Activated CD8-positive, alpha-beta memory T cell treated with anti-CD3 and anti-CD28 coated beads, Interleukin-2, amount 50 U/mL, for 4 hours (primary cell): Measurements from ENCODE around the gene TPSB2.
"Not testable (repeated sequence)": the region's sequence is repeated elsewhere in the genome, so short reads cannot be mapped to it uniquely, and the experiment has no call there.

Experiments used
- DNase-seq: peaks from one replicate; pipeline ENCODE4 v3.0.0-alpha.2; 2020

The TPSB2 gene

GRCh38 chr16:1230084-1230470, at the start of gene TPSB2:
TSS of gene TPSB2 (minus strand) at chr16:1230184. CDS start at chr16:1229951, 233 bp downstream.
- DNase-seq = not testable (repeated sequence)

- DNase-seq = no peak
Observed at GRCh38 chr16:1279081-1279944, 49.3 kb upstream of the TPSB2 start.

- no peak for DNase-seq
Observed at GRCh38 chr16:1278477-1278876, 48.5 kb upstream of the TPSB2 start.

DNA sequence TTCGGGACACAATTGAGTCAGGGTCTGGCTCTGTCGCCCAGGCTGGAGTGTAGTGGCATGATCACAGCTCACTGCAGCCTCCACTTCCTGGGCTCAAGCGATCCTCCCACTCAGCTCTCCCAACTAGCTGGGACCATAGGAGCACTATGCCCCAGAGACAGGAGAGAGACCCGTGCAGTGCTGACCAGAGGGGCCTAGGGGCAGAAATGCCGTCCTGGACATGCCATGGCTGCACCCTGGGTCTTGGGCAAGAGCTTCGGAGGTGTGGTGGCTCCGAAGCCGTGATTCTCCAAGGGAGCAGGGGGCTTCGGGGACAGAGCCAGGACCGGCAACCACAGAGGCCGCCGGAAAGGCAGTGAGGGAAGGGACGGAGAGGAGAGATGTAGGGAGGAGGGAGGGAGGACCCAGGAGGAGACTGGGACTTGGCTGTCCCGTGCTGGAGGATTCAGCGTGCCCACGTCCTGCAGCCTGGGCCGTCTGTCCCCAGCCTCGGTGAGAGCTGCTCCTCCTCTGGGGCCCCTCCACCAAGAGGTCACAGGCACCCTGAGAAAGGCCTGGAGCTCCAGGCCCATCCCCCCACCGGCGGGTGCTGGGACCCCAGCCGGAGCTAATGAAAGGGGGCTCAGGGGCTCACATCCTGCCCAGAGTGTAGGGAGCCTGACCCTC, 47.8 kb upstream of the TPSB2 start:
- DNase-seq = no peak

- DNase-seq = no peak
Observed at GRCh38 chr16:1277151-1277598, 47.2 kb upstream of the TPSB2 start.

DNA sequence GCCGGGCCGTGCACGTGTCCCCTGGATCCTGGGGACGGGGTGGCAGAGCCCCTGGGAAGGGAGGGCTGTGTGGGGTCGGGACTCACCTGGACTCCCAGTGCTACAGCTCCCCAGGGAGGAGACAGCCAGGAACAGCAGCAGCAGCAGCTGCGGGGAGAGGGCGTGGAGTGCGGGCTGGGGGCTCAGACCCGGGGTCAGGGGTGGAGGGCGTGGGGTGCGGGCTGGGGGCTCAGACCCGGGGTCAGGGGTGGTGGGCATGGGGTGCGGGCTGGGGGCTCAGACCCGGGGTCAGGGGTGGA, 46.5 kb upstream of the TPSB2 start:
- DNase-seq = no peak

DNA sequence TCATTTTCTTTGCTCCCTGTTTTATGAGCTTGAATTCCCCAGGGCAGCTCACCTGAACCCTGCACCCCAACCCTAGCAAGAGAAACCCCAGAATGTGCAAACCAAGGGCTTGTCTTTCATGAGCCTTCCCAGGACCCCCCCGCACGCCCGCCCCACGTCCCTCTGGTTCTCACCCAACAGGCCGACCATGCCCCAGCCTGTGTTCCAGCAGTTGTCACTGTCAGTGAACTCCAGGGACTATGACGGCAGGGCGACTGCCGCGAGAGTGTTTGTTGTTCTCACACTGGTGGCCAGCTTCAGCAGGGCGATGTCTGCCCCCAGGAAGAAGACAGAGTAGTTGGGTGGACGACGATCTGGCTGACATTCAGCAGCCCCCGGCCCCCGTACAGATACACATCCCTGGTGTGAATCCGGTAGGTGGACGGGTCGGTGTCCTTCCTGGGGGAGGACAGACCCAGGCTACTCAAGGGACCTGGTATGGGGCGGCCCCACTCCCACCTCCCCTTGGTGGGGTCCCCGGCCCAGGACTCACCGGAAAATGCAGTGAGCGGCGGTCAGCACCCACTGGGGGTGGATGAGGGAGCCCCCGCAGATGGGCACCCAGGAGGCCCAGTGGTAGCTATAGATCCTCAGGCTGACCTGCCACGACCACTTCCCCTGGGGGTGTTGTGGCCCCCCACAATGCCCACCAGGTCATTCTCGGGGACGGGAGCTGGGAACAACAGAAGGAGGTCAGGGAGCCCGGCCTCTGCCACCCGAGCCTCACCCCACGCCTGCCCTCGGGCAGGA, 46.0 kb upstream of the TPSB2 start:
- DNase-seq = no peak

GRCh38 chr16:1274767-1275166, 44.8 kb upstream of the TPSB2 start:
- DNase-seq = no peak

- no peak for DNase-seq
Observed at GRCh38 chr16:1273816-1274215, 43.8 kb upstream of the TPSB2 start.

DNA sequence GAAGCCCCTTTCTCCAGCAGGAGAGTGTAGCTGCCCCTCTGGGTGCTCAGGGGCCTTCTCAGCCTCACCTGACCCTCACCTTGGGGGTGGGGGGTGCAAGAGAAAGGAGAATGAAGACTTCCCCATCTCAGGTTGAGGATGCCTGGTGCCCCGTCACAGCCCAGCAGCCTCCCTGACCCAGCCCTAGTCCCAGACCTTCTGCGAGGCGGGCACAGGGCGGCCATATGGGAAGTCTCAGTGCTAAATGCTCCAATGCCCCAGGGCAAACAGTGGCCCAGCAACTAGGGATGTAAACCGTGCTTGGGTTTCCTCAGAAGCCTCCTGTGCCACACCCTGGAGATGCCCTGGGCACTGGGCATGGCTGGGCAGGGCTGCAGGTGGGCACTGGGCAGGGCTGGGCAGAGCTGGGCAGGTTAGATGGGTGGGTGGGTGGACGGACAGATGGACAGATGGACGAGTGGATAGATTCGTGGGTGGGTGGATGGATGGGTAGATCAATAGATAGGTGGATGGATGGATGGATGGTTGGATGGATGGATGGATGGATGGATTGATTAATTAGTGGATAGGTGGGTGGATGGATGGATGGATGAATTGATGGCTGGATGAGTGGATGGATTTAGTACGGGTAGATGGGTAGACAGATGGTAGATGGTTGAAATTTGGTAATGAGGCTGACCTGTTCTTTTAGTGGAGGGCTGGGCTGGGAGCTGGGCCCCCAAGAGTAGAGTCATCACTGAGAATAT, 42.6 kb upstream of the TPSB2 start:
- DNase-seq = no peak

DNA sequence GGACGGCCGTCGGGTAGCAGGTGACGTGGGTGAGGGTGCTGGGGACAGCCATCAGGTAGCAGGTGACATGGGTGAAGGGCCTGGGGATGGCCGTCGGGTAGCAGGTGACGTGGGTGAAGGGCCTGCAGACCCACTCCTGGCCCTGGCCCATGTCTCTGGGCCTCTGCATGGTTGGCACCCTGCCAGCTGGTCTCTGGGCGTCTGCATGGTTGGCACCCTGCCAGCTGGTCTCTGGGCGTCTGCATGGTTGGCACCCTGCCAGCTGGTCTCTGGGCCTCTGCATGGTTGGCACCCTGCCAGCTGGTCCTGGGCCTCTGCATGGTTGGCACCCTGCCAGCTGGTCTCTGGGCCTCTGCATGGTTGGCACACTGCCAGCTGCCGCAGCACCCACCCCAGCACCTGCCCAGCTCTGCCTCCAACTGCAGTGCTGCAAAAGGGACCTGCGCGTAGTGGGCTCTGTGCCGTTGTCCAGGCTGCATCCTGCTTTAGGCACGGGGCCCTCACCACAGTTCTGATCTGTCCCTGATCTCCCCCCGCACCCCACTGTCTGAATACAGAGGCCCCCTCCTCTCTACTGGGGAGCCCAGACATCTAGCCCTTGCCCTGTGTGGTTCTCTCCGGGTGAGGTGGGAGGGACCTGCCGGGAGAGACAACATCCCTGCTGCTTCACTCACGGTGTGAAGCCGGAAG, 41.9 kb upstream of the TPSB2 start:
- DNase-seq = not testable (repeated sequence)

DNA sequence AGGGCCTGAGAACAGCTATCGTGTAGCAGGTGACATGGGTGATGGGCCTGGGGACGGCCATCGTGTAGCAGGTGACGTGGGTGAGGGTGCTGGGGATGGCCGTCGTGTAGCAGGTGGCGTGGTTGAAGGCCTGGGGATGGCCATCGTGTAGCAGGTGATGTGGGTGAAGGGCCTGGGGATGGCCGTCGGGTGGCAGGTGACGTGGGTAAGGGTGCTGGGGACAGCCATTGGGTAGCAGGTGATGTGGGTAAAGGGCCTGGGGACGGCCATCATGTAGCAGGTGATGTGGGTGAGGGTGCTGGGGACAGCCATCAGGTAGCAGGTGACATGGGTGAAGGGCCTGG, 41.4 kb upstream of the TPSB2 start:
- no peak for DNase-seq

DNA sequence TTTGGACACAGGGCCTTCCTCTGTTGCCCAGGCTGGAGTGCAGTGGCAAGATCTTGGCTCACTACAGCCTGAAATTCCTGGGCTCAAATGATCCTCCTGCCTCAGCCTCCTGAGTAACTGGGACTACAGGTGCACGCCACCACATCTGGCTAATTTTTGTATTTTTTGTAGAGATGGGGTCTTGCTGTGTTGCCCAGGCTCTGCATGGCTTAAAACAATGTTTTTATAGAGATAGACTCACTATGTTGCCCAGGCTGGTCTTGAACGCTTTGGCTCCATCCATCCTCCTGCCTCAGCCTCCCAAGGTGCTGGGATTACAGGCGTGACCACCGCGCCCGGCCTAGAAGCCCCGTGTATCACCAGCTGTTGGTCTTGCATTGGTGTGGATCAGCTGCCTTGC, 39.4 kb upstream of the TPSB2 start:
- not testable (repeated sequence) for DNase-seq

GRCh38 chr16:1265826-1266225, 35.8 kb upstream of the TPSB2 start:
- DNase-seq = no peak

DNA sequence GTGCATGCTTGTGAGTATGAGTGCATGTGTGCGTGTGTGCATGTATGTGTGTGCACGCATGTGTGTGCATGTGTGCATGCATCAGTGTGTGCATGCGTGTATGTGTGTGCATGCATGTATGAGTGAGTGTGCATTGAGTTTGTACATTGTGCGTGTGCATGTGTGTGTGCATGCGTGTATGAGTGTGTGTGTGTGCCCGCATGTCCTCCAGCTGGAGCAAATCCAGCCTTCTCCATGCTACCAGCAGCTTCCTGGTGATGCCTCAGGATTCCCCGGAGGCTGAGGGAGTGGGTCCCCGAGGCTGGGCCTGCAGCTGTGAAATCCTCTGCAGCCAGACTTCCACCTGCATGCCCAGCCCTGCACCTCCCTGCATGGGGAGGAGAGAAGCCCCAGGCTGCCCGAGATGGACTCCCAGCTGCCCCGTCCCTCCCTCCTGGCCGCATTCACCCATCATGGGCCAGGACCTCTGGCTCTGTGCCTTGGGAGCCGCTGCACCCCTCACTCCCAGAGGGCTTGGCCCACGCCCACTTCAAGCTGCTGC, 35.2 kb upstream of the TPSB2 start:
- DNase-seq = no peak

DNA sequence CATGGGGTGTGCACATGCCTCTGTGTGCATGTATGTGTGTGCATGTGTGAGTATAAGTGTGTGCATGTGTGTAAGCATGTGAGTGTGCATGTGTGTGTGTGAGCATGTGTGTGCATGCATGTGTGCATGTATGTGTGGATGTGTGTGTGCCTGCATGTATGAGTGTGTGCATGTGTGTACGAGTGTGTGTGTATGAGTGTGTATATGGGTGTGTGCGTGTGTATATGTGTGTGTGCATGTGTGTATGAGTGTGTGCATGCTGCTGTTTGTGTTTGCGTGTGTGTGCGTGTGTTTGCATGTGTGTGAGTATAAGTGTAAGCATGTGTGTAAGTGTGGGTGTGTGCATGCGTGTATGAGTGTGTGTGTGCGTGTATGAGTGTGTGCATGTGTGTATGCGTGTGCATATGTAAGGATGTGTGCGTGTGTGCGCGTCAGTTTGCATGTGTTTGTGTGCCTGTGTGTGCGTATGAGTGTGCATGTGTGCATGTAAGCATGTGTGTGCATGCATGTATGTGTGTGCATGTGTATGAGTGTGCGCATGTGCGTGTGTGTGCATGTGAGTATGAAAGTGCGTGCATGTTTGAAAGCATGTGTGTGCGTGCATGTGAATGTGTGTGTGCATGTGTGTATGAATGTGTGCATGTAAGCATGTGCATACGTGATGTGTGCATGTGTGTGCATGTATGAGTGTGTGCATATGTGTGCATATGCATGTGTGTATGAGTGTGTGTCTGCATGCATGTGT, 34.5 kb upstream of the TPSB2 start:
- DNase-seq = no peak

- DNase-seq = no peak
Observed at GRCh38 chr16:1263591-1264344, 33.8 kb upstream of the TPSB2 start.

GRCh38 chr16:1262846-1263221, 32.9 kb upstream of the TPSB2 start:
- no peak for DNase-seq

- no peak for DNase-seq
Observed at GRCh38 chr16:1262210-1262845, 32.3 kb upstream of the TPSB2 start.
